BE2C (cell line): ENCODE results near the gene MYO10.

Source experiments
- DNase-seq: peaks from one replicate; pipeline ENCODE4 v3.0.0-alpha.2; 2020
- H3K27me3 ChIP-seq: fragments of 250-450 bp; sonication (Bioruptor Pico); 2 replicates; pipeline ENCODE4 v1.5.1; 2020; ENCODE audit warnings: mild to moderate bottlenecking
- H3K36me3 ChIP-seq: fragments of 250-450 bp; sonication (Bioruptor Pico); 2 replicates; pipeline ENCODE4 v1.5.1; 2020; ENCODE audit warnings: mild to moderate bottlenecking
- H3K4me1 ChIP-seq: fragments of 250-450 bp; sonication (Bioruptor Pico); 2 replicates; pipeline ENCODE4 v1.5.1; 2020
- H3K4me3 ChIP-seq: 2 replicates; pipeline ENCODE4 v1.5.1; 2011; ENCODE audit warnings: low read depth, low read length
- H3K9me3 ChIP-seq: fragments of 250-450 bp; sonication (Bioruptor Pico); 2 replicates; pipeline ENCODE4 v1.5.1; 2020
- TF ChIP-seq, protein P1 (sequence below): IDR thresholded peaks from 2 replicates; pipeline ENCODE4 v1.5.1; 2012; ENCODE audit warnings: mild to moderate bottlenecking, low read depth, low read length

MYO10 gene

DNA sequence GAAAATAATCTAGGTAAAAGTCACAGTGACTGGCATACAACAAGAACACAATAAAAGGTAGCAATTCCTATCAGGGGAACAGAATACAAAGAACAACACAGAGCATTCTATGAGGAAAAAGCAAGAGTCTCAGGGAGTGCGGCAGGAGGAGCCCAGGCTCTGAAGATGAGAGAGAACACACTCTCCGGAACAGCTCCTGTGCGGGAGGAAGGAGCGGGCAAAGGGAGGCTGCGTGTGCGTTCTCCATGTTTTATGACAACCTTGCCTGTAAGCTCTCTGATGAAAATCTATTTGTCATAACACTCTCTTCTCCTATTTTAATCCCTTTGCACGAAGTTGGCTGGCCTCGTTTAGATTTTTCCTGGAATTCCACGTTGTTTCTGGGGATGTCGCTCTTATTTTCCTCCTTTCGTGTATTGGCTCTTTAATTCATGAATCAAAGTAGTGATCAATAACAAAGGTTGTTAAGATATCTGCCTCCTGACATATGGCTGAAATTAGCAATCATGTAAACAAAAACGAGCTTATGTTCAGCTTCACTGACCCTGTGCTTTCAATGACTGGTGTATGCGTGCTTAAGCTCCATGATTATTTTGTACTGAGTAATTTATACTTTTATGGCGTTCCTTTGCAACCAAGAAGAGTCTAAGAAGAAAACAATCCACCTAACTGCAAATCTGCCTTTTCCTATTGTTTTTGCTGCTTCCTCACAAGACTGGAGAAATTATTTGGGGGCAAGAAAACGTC lies 109.5 kb downstream of the MYO10 start:
- Histone ChIP-seq H3K4me1 (no peaks in the 10 kb centered on the region), H3K27me3 (no peaks in the 10 kb centered on the region), H3K9me3 (no peaks in the 10 kb centered on the region), H3K36me3 (no peaks in the 10 kb centered on the region), H3K4me3 (no peak overlapping the region)
- DNase-seq: no peak
- TF ChIP-seq, protein P1, sequence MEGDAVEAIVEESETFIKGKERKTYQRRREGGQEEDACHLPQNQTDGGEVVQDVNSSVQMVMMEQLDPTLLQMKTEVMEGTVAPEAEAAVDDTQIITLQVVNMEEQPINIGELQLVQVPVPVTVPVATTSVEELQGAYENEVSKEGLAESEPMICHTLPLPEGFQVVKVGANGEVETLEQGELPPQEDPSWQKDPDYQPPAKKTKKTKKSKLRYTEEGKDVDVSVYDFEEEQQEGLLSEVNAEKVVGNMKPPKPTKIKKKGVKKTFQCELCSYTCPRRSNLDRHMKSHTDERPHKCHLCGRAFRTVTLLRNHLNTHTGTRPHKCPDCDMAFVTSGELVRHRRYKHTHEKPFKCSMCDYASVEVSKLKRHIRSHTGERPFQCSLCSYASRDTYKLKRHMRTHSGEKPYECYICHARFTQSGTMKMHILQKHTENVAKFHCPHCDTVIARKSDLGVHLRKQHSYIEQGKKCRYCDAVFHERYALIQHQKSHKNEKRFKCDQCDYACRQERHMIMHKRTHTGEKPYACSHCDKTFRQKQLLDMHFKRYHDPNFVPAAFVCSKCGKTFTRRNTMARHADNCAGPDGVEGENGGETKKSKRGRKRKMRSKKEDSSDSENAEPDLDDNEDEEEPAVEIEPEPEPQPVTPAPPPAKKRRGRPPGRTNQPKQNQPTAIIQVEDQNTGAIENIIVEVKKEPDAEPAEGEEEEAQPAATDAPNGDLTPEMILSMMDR: no peak

DNA sequence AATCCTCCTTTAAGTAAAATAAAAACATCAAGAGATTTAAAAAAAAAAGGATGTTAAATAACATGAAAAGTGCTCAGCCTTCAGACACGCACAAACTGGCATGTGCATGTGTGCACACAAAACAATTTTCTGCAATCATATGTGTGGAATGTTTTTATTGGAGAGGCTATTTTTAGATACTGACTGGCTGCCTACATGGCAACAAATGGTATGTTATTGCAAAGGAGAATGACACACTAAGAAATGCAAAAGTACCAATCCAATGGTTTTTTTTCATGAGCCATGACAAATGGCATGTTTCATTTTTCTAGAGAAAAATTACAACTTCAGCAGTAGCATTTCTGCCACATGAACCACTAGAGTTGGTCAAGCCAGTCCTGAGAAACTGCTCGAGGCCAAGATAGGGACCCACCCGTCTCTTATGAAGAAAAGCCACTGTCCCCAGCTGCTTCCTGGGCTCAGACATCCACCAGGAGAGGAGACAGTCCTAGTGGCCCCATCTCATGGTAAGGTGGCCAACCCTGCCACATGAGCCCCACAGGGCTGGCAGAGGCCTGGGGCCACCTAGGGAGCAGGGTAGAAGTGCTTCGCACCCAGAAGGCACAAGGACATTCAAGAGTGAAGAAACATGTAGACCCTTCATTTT lies 116.4 kb downstream of the MYO10 start:
- Histone ChIP-seq H3K36me3 (no peaks in the 10 kb centered on the region), H3K27me3 (no peaks in the 10 kb centered on the region)
- no peak for DNase-seq

DNA sequence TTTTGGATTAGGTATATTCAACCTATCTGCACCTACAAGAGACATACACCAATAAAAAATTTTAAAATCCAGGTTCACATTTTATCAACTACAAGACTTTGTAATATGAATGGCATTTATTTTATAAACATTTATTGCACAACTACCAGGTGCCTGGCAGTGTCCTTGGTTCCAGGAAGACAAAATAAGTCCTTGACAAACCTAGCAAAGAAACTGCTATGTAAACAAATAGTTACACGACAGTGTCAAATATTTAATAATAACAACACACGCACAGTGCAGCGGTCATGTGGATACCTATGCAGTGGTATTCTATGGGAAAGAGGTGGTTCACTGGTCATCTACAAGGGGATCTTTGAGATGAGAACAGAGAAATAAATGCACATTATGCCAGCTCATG lies 120.7 kb downstream of the MYO10 start:
- no peak overlapping the region for H3K4me3 ChIP-seq
- no peaks in the 10 kb centered on the region for H3K9me3 ChIP-seq
- no peaks in the 10 kb centered on the region for H3K4me1 ChIP-seq
- H3K27me3 ChIP-seq: no peaks in the 10 kb centered on the region
- H3K36me3 ChIP-seq: no peaks in the 10 kb centered on the region
- DNase-seq: no peak
- TF ChIP-seq, protein P1: no peak

More for the DNA sequence above, 116.4 kb downstream of the MYO10 start:
- Histone ChIP-seq H3K4me3 (no peak overlapping the region), H3K4me1 (no peaks in the 10 kb centered on the region), H3K9me3 (no peaks in the 10 kb centered on the region)
- TF ChIP-seq, protein P1: no peak

DNA sequence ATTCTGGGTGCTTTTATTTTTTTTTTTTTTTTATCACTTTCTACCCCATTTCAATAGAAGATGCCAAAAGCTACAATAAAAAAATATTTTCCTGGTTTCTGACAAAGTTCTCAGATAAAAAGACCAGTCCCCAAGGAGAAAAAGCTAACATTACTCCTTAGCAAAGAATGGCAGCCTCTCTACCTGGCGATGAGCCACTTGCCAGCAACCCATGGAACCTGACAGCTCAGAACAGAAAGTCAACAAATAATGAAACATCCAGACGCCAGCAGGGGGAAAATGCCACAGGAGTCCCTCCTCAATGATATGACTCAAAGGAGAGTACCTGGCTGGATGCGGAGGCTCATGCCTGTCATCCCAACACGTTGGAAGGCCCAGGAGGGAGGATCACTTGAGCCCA lies 123.2 kb downstream of the MYO10 start:
- TF ChIP-seq, protein P1: no peak
- no peak for DNase-seq

DNA sequence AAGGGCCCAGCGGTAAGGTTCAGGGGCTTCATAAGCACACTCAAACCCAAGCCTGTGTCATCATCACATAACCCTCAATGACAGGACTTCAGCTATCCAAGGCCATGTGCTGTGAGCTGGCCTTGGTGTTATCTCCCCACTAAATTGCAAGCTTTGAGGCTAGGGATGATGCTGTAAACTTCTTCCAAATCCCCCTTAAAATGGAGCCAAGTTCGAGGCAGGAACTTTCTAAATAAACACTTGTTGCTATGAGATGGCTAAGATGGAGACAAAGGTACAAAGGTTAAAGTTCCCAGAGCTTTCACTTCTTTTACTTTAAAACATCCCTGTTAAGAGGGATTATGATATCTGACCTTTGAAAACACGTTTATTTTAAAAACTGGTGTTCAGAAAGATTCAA lies 123.6 kb downstream of the MYO10 start:
- no peaks in the 10 kb centered on the region for H3K36me3 ChIP-seq
- no peak for DNase-seq
- no peaks in the 10 kb centered on the region for H3K27me3 ChIP-seq
- H3K4me1 ChIP-seq: no peaks in the 10 kb centered on the region
- TF ChIP-seq, protein P1: no peak
- no peak overlapping the region for H3K4me3 ChIP-seq
- H3K9me3 ChIP-seq: no peaks in the 10 kb centered on the region

More for the DNA sequence above, 123.2 kb downstream of the MYO10 start:
- Histone ChIP-seq H3K4me1 (no peaks in the 10 kb centered on the region), H3K9me3 (no peaks in the 10 kb centered on the region), H3K36me3 (no peaks in the 10 kb centered on the region), H3K4me3 (no peak overlapping the region), H3K27me3 (no peaks in the 10 kb centered on the region)
